ENCODE data around the gene MCEMP1.
A peak's percentile ranks its signal among the peaks of the same experiment; 100 is the strongest.

MCEMP1 gene

GRCh38 chr19:7676854-7677253 lies at the start of gene MCEMP1:
MCEMP1 (plus strand) TSS chr19:7677090; CDS start chr19:7677121, 31 bp downstream.
- DNase-seq (ENCODE audit: low read depth) = no peak

- no peak for DNase-seq (ENCODE audit: low read depth)
Measured at GRCh38 chr19:7627166-7627565, 49.7 kb upstream of the MCEMP1 start.

GRCh38 chr19:7628589-7629311 lies 48.1 kb upstream of the MCEMP1 start:
- no peak for DNase-seq (ENCODE audit: low read depth)

- DNase-seq (ENCODE audit: low read depth) = peak; percentile 94
Measured at GRCh38 chr19:7629347-7630054, 47.4 kb upstream of the MCEMP1 start, which contains the start of the genes PET100 and XAB2. PET100 (plus strand) TSS chr19:7629793; CDS start chr19:7629834, 41 bp downstream. XAB2 (minus strand) TSS chr19:7629545; CDS start chr19:7629527, 18 bp downstream.

GRCh38 chr19:7631577-7631976 lies 45.3 kb upstream of the MCEMP1 start:
- DNase-seq (ENCODE audit: low read depth) = no peak

- no peak for DNase-seq (ENCODE audit: low read depth)
Measured at GRCh38 chr19:7632340-7633203, 44.3 kb upstream of the MCEMP1 start.

GRCh38 chr19:7633698-7634097 lies 43.2 kb upstream of the MCEMP1 start, which contains the start of gene PCP2:
PCP2 (minus strand) TSS chr19:7633719; CDS start chr19:7633457, 262 bp downstream.
- no peak for DNase-seq (ENCODE audit: low read depth)

GRCh38 chr19:7635670-7636069 lies 41.2 kb upstream of the MCEMP1 start:
- DNase-seq (ENCODE audit: low read depth) = no peak

- no peak for DNase-seq (ENCODE audit: low read depth)
Measured at GRCh38 chr19:7636317-7636690, 40.6 kb upstream of the MCEMP1 start.

- peak; percentile 88 for DNase-seq (ENCODE audit: low read depth)
Measured at GRCh38 chr19:7636691-7637373, 40.1 kb upstream of the MCEMP1 start, which contains the start of gene STXBP2. STXBP2 (plus strand) TSS chr19:7637110; CDS start chr19:7637150, 40 bp downstream.

GRCh38 chr19:7637374-7638256 lies 39.3 kb upstream of the MCEMP1 start:
- DNase-seq (ENCODE audit: low read depth) = no peak

GRCh38 chr19:7638802-7639465 lies 38.0 kb upstream of the MCEMP1 start:
- no peak for DNase-seq (ENCODE audit: low read depth)

GRCh38 chr19:7639863-7640348 lies 37.0 kb upstream of the MCEMP1 start:
- no peak for DNase-seq (ENCODE audit: low read depth)

GRCh38 chr19:7640803-7641202 lies 36.1 kb upstream of the MCEMP1 start:
- no peak for DNase-seq (ENCODE audit: low read depth)

- DNase-seq (ENCODE audit: low read depth) = no peak
Measured at GRCh38 chr19:7641290-7642276, 35.3 kb upstream of the MCEMP1 start.

- DNase-seq (ENCODE audit: low read depth) = no peak
Measured at GRCh38 chr19:7642295-7643030, 34.4 kb upstream of the MCEMP1 start.

GRCh38 chr19:7643031-7643415 lies 33.9 kb upstream of the MCEMP1 start:
- DNase-seq (ENCODE audit: low read depth) = no peak

Data from activated T-cell treated with anti-CD3 and anti-CD28 coated beads for 24 hours (primary cell).